Anterior cingulate cortex (tissue), 58 donors: ENCODE results near the gene ENG.

Experiments
- DNase-seq, 58 donors: peaks; one replicate each; lab custom pipeline; 2025; lab: John Stamatoyannopoulos, UW

ENG gene

DNA sequence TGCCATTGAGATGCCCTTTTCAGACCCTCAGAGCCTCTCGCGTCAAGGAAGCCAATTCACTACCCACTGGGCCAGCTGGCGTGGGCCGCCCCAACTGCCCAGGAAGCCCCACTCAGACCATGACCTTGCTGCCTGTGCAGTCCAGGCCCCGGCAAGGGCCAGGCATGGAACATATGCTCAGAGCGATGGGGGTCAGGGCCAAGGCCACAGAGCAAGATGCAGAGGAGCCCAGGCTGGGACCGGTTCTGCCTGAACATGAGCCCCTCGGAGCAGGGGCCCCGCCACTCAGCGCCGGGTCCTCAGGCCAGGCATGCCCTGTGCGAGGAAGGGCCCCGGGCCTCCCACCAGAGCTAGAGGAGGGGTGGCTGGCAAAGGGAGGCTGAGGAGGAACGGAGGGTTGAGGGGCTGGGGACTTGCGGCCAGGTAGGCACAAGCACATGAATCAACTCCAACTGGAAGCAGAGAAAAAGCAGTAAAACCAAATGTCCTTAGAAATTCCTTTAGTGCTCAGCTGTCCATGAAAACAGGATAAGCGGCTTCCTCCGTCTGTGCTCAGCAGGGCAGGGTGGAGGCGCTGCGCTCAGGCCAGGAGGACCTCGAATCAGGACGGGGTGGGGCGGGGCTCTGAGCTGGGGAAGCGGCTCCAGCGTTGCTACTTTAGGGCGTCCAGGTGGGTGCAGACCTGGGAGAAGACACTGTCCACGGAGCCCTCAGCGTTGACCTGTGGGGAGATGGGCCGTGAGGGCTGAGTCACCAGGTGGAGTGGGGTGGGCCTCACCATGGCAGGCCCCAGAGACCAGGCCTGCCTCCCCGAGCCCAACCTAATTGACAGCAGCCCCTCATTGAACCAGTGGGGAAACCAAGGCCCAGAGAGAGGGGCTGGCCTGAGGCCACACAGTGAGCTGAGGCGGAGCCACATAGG lies 13.2 kb upstream of the ENG start:
- no peak for DNase-seq

DNA sequence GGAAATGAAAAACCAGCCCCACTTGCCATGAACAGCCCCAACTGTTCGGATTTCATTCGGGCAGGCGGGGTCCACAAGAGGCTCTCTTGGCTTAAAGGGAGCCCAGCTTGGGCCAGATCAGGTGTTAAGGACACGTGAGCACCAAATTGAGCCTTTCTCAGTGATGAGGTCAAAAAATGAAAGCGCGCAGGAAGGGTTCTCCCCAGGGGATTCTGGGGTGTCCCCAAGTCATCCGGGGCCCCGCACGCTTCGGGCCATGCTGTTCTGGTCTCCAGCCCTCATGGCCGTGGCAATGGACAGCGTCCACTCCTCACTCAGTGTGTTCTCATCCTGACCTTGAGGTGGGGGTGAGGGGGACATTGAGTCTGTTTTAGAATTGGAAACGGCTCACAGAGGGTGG lies 12.1 kb upstream of the ENG start:
- no peak for DNase-seq

DNA sequence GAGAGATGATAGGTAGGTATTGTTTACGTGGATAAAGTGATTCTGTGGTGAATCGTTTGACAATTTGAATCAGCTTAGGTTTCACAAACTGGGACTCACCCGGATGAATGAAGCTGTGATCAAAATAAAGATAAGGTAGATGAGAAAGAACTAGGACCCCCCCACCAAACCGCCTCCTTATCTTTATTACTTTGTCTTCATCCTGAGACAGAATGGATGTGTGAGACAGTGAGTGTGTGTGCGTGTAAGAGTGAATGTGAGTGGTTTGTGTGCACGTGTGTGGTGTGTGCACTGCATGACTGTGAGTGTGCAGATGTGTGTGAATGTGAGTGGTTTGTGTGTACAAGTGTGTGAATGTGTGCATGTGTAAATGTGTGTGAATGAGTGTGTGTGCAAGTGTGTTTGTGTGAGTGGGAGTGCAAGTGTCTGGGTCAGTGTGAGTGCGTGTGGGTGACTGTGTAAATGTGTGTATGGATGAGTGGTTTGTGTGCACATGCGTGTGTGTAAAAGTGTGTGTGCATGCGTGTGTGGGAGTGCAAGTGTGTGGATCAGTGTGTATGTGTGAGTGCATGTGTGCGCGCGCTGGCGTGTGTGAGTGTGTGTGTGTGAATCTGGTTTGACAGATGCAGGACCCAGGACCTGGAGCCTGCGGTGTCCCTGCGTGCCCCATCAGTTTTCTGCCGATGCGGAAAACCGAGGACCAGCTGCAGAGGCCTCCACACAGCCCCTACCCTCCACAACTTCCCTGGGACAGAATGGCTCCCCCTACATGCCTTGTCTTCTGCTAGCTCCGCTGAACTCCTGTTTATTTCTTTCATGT lies 11.4 kb upstream of the ENG start:
- DNase-seq, result no peak

DNA sequence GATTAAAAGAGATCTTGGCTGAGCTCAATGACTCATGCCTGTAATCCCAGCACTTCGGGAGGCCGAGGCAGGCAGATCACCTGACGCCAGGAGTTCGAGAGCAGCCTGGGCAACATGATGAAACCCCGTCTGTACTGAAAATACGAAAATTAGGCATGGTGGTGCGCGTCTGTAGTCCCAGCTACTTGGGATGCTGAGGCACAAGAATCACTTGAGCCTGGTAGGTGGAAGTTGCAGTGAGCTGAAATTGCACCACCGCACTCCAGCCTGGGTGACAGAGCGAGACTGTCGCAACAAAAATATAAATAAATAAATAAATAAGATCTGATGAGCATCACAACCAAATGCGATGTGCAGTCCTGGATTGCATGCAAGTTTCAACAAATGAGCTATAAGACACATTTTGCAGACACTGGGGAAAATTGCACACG lies 8.7 kb upstream of the ENG start:
- no peak for DNase-seq

DNA sequence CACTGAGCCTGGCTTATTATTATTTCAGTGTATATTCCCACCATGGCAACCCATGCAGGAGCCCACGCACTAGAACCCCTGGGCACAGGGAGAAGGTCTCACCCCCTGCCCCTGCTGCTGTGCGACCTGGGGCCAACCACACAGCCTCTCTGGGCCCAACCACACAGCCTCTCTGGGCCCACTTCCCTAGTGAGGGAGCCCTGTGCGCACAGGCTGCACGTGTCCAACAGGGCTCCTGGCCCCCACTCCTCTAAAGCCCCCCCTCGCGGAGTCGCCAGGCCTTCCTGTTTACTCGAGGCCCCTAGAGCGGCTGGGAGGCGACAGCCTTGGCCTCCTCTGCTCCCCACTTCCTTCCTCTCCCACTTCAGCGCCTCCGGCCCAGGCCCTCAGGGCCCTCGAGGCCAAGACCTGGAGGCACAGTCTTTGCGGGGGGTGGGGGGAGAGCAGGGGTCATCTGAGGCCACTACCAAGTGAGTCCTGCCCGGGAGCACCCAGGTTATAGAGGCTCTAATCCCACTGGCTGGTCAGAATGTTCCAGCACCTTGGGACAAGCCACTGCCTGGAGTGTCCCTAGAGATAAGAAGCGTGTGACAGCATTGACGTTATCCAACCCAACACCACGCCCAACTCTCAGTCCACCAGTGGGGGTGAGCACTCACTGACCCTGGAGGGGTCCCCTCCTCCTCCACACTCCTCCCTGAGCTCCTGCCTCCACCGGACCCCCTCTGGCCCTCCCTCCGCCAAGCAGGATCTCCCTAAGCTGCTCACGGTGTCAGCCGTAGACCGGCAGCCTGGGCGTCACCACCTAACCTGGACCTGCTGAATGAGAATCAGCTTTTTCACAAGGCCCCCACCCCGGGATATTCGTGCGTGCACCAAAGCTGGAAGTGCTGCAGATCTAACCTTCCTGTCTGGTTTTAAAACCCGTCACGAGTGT lies 7.9 kb upstream of the ENG start:
- peak in 31 of 58 donors; percentile 19 to 62 (median 38) for DNase-seq

DNA sequence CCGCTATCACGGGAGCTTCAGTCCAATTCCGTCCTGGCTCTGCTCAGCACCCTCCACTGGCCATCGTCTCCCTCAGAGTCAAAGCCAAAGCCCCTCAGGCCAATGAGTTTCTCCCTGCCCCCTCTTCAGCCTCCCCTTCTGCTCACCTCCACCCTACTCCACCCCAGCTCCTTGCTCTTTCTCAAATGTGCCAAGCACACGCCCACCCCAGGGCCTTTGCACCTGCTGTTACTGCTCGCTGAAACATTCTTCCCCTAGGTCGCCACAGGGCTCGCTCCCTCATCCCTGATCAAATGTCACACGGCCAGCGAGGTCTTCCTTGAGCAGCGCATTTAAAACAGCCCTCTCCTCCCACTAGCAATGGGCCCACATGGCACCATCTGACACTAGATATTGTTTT lies 6.3 kb upstream of the ENG start:
- no peak for DNase-seq

DNA sequence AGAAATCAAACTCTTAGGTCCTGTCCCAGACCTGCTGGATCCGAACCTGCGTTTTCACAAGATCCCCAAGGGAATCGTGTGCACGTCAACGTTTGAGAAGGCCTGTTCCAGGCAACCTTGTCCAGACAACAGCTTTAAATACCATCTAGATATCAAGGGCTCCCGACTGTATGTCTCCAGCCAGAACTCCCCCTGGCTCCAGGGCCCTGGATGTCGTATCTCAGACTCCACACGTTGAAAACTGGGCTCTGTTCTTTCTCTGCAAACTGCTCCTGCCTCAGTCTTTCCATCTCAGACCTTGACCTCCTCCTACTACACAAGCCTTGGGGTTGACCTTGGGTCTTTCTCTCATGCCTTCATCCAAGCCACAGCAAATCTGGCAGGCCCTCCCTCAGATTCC lies 5.8 kb upstream of the ENG start:
- no peak for DNase-seq

DNA sequence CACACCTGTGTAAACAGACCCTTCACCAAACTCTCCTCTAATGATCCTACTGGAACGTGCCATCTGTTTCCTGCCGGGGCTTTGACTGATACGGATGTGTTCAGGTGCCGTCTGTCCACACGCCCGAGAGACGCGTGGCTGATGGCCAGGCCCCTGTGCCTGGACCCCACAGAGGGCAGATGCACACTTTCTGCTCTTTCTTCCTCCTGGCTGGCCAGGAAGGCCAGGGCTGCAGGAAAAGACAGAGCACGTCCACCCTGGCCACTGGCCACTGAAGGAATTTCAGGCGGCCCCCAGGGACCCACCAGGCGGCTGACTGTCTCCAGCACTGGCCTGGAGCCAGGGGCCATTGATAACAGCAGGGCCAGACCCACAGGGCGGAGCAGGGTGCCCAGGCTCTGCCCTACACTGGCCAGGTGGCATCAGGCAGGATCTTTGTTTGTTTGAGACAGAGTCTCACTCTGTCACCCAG lies 3.6 kb upstream of the ENG start:
- no peak for DNase-seq

DNA sequence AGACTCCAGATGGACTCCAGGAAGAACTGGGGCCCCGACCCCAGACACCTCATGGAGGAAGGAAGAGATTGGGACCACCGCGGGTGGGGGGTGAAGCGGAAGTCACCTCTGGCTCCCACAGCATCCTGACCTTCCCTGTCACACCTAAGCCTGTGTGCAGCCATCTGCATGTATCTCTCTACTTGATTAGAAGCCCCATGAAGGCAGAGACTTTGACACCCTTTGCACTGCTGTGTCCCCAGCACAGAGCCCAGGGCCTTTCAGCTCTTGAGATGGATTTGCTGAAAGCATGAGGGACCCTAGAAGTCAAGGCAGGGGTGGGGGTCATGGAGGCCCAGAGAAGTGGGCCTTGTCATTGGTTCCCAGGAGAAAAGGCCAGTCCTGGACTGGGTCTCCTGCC lies 2.8 kb upstream of the ENG start:
- DNase-seq, result no peak

DNA sequence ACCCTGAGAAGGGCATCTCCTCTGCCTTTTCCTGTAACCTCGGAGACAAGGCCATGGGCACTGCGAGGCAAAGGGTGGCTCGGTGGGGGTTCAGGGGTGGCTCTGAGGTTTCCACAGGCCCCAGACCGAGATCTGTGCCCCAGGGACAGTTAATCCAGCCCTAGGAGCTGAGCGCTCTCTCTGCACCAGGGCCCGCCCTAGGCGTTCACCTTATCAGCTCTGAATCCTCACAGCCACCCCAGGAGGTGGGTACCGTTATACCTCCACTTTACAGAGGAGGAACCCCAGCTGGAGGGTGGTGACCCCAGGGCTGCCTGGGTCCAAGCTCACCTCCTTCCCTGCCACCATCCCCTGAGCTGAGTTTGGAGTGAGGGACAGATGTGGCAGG lies 2.3 kb upstream of the ENG start:
- DNase-seq, result no peak

DNA sequence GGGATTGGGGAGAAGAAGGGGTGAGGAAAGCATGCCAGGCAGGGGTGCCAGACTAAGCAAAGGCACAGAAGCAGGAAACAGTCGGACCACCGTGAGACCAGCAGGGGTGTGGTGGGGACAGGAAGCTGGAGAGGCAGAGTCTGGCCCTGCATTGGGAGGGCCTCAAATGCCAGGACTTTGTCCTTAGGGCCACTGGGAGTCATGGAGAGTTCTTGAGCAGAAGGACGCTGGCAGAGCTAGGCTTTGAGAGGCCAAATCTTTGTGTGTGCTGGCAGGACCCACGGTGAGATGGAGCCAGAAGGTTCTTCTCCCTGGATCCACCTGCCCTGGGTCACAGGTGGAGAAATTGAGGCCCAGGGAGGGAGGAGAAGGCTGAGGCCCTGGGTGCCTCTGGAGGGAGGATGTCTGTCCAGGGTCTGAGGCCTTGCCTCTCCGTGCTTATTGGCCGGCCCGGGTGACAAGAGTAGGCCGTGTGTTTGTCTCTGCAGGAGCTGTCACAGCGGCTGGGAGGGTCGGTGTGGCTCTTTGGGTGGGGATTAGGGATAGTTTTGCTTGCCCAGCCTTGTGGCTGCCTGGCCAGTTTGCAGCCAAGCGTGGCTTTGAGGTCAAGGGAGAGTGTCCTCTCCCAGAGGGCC lies 1.8 kb upstream of the ENG start:
- no peak for DNase-seq

DNA sequence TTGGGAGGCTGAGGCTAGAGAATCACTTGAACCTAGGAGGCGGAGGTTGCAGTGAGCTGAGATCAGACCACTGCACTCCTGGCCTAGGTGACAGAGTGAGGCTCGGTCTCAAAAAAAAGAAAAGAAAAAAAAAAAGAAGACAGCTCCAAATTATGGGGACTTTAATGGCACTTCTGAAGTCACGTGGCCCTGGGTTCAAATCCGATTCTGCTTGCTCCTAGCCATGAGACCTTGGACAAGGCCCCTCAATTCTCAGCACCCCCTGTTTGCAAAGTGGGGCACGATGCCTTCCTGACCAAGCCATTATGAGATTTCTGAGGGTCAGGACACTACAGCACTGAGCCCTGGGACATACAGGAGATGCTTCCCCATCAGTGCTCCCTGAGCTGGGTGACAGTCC lies 1.1 kb upstream of the ENG start:
- DNase-seq, result no peak

DNA sequence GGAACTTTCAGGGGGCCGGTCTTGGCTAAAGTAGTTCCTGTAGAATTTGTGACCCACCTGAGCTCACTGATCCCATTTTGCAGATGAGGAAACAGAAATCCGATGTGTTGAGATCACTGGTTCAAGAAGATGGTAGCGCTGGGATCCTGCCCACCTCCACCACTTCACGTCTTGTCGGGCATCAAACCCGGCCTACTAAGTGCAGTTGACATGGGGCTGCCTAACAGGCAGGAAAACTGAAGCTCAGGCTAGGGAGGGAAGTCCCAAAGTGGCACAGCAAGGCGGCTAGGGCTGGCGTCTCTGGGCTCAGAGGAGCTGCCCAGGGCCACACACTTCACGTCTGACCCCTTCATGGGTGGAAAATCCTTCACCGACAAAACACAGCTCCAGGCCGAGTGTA lies 502 bp upstream of the ENG start:
- DNase-seq, result no peak

DNA sequence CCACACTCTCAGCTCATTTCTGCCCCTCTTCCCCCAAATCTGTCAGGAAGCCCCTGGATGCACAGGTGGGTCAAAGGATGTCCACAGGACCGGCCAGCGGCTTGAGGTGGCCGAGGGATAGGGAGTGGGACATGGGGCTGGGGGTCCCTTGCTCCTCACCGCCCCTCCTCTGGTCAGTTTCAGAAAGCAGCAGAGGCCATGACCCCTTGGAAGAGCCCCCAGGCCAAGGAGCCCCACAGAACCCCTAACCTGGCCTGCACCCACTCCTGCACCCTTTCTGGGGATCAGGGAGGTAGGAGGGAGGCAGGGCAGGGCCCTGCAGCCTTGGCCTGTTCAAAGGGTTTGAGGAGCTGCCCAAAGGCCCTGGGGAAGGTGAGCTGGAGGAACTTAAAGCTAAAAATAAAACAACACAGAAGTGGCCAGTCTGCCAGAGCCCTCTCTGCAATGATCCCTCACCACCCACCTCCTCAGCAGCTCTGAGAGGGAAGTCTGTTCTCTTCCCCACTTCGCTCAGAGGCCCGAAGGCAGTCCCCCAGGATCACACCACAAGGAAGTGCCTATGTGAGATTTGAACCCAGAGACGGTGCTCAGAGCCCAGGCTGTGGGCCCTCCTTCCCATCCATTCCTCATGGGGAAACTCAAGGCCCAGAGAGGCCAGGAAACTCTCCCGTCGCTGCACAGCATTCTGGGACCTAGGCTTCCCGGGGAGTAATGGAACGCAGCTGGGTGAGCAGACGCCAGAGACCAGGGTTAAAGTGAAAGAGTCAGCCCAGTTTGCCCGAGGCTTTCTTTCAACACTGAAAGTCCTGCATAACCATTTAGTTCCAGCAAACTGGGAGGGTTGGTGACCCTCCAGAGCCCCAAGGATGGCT lies 910 bp downstream of the ENG start:
- DNase-seq, result no peak

DNA sequence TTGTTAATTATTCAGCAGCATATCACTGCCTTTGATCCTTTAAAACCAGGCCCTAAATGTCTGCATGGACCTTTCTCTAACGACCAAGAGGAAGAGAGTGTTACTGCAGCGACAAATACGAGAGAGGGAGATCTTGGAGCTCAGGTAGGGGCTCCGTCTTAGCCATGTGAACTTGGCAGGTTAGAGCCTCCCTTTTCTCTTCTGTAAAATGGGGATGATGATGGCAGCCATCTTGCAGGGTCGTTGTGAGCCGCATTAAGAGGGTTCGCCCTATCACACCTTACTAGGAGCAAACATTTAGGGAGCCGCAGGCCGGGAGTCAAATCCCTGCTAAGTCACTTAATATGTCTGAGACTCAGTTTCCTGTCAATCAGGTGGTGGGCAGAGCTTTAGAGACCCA lies 1.6 kb downstream of the ENG start:
- DNase-seq, result no peak

DNA sequence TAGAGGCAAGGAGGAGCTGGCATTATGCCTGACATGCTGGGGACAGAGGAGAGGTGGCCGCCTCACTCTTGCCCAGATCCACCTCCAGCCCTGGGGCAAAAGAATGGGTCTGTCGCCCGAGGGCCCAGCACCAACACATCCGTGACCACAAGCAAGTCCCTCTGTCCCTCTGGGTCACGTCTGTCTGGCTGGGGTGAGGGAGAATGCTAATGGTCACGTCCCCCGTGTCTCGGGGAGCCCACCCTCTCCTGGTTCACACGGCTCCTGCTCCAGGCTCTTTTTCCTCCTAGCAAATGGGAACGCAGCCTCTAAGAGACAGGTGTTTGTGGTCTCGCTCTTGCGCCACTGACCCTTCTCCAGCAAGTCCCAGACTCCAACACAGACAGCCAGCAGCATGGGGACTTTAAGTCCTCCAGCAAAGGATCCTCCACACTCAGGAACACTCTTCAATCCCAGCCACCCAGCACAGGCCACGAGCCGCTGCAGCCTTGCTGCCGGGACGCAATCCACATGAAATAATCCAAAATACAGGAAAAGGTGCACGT lies 4.1 kb downstream of the ENG start:
- DNase-seq, result no peak

DNA sequence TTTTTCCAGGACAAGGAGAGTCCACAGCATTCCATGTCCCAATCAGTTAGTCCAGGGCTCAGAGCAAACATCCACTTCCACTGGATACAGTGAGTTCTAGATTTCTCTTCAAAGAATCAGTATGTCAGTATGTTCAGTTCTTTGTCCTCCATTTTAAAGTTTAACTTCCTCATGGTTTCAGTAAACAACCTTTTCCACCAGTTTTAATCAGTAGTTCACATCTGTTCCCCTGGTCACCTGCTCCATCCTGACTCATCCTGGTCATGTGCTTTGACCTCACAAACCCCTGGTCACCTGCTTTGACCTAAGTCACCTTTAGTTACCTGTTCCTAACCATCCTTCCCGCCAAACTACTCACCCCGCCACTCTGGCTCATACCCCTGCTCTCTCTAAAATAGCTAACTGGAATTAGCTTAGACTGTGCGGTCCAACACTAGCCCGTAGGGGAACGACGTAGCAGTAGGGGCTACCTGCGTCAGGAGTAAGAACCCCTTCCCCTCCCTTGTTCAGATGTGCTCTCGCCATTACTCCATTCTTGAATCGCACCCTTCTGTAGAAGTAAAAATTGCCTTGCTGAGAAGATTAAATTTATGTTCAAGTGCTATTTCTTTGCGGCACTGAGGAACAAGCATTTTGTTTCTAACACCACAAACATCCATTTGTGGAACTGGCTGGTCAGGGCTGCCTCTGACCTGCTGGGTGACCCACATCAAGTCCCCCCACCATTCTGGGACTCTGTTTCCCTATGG lies 5.5 kb downstream of the ENG start:
- DNase-seq, result no peak
